SK-N-SH treated with all-trans-retinoic acid at 6 μM for 48 hours (cell line): Measurements from ENCODE around the gene PLAGL2.

ENCODE experiments used
- ARNTL ChIP-seq: fragments of 450-650 bp; formaldehyde crosslinking; IDR thresholded peaks from 2 replicates; pipeline ENCODE4 v1.5.0; 2020; ENCODE audit warnings: low read depth, mild to moderate bottlenecking, moderate library complexity, borderline replicate concordance
- CREB5 ChIP-seq: fragments of 250-450 bp; sonication (Bioruptor Pico); IDR thresholded peaks from 2 replicates; pipeline ENCODE4 v1.5.1; 2020; ENCODE audit warnings: low read depth, mild to moderate bottlenecking, moderate library complexity
- CSDC2 ChIP-seq: fragments of 250-450 bp; sonication (Bioruptor Pico); IDR thresholded peaks from 2 replicates; pipeline ENCODE4 v1.5.0; 2020; ENCODE audit warnings: mild to moderate bottlenecking, moderate library complexity
- OSR1 ChIP-seq: fragments of 250-450 bp; sonication (Bioruptor Pico); IDR thresholded peaks from 2 replicates; pipeline ENCODE4 v1.8.0; 2022; ENCODE audit warnings: moderate library complexity, mild to moderate bottlenecking, inconsistent platforms
- PATZ1 ChIP-seq: fragments of 250-450 bp; sonication (Bioruptor Pico); IDR thresholded peaks from 2 replicates; pipeline ENCODE4 v1.8.0; 2020; ENCODE audit warnings: mild to moderate bottlenecking, moderate library complexity, borderline replicate concordance
- PPARA ChIP-seq: fragments of 250-450 bp; sonication (Bioruptor Pico); IDR thresholded peaks from 2 replicates; pipeline ENCODE4 v1.5.0; 2020; ENCODE audit warnings: mild to moderate bottlenecking, borderline replicate concordance
- SNAI2 ChIP-seq: fragments of 250-450 bp; sonication (Bioruptor Pico); IDR thresholded peaks from 2 replicates; pipeline ENCODE4 v1.5.0; 2020; ENCODE audit warnings: mild to moderate bottlenecking, moderate library complexity
- TOX ChIP-seq: fragments of 250-450 bp; sonication (Bioruptor Pico); IDR thresholded peaks from 2 replicates; pipeline ENCODE4 v1.8.0; 2021; ENCODE audit warnings: mild to moderate bottlenecking, moderate library complexity, borderline replicate concordance
- ZFP30 ChIP-seq: fragments of 450-650 bp; formaldehyde crosslinking; IDR thresholded peaks from 2 replicates; pipeline ENCODE4 v1.5.0; 2022; ENCODE audit warnings: mild to moderate bottlenecking, moderate library complexity
- ZNF565 ChIP-seq: fragments of 450-650 bp; formaldehyde crosslinking; conservative IDR thresholded peaks from 2 replicates; pipeline ENCODE4 v1.5.0; 2020; ENCODE audit warnings: low read depth, mild to moderate bottlenecking, moderate library complexity
- ZNF8 ChIP-seq: fragments of 450-650 bp; formaldehyde crosslinking; IDR thresholded peaks from 2 replicates; pipeline ENCODE4 v1.5.0; 2020; ENCODE audit warnings: mild to moderate bottlenecking, moderate library complexity

- no peak for TF ChIP-seq PATZ1 (CRISPR knock-in tag)
- no peak for TF ChIP-seq OSR1 (CRISPR knock-in tag)
- no peak for TF ChIP-seq TOX (CRISPR knock-in tag)
- no peak for TF ChIP-seq CSDC2
- TF ChIP-seq ZNF8 (CRISPR knock-in tag): no peak
- no peak for TF ChIP-seq ZNF565
- TF ChIP-seq SNAI2 (CRISPR knock-in tag): no peak
- TF ChIP-seq CREB5 (CRISPR knock-in tag): no peak
- no peak for TF ChIP-seq PPARA
- no peak for TF ChIP-seq ZFP30 (CRISPR knock-in tag)
- no peak for TF ChIP-seq ARNTL (CRISPR knock-in tag)
Measured at GRCh38 chr20:32244150-32244823, 36.7 kb upstream of the PLAGL2 start.
